Measurements from ENCODE around the gene DNASE1L1. TPM values are rescaled to one million over a fixed set of nuclear protein-coding genes. Genes with fewer than 3 reads are reported as not detected.

Gene DNASE1L1
- polyA plus RNA-seq, 1 experiment = 25.7 TPM

DNA sequence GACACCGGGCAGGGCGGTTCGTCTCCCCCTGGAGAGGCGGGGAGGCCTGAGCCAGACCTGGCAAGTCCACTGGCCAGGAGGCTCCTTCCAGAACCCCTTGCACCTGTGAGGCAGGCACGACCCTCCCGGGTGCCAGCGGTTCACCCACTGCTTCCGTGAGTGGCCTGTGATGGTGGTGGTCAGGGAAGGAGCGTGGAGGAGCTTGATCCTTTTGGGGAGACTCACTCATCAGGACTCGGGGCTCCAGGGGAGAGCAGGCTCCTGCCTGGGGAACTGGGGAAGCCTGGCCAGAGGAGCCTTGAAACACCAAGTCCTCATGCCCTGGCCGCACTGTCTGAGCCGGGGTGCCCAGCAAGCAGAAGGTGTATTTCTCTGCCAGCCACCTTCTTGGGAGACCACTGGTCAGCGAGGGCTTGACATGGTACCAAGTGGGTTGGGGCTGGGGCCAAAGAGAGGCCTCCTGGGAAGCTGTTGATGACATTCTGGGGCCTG is 35.7 kb upstream of the DNASE1L1 start:
- ChIA-PET CTCF (interaction anchor here (0.6 kb wide), 1 partner anchor 758 kb away, joined by 3 read pairs; no protein-coding TSS in a partner anchor), POLR2A (interaction anchor here (0.6 kb wide), 1 partner anchor 66 kb away, joined by 4 read pairs; the partner anchor contains the start of gene EMD)
- DNase-seq (ENCODE audit: low read depth, low spot score) = no peak
- TF ChIP-seq, protein P1, sequence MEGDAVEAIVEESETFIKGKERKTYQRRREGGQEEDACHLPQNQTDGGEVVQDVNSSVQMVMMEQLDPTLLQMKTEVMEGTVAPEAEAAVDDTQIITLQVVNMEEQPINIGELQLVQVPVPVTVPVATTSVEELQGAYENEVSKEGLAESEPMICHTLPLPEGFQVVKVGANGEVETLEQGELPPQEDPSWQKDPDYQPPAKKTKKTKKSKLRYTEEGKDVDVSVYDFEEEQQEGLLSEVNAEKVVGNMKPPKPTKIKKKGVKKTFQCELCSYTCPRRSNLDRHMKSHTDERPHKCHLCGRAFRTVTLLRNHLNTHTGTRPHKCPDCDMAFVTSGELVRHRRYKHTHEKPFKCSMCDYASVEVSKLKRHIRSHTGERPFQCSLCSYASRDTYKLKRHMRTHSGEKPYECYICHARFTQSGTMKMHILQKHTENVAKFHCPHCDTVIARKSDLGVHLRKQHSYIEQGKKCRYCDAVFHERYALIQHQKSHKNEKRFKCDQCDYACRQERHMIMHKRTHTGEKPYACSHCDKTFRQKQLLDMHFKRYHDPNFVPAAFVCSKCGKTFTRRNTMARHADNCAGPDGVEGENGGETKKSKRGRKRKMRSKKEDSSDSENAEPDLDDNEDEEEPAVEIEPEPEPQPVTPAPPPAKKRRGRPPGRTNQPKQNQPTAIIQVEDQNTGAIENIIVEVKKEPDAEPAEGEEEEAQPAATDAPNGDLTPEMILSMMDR (IDR thresholded peaks at IDR 0.05; ENCODE audit: low read depth, low read length) = no peak
- Histone ChIP-seq H3K27me3 (ENCODE audit: control insufficient read depth, insufficient read depth, low read length) (no peaks in the 10 kb centered on the region), H3K9me3 (ENCODE audit: control insufficient read depth, insufficient read depth, low read length) (no peaks in the 10 kb centered on the region), H3K4me3 (ENCODE audit: low read depth, low read length) (peak overlapping the region; percentile 66), H3K27ac (ENCODE audit: low read depth, low read length) (no peak overlapping the region)

DNA sequence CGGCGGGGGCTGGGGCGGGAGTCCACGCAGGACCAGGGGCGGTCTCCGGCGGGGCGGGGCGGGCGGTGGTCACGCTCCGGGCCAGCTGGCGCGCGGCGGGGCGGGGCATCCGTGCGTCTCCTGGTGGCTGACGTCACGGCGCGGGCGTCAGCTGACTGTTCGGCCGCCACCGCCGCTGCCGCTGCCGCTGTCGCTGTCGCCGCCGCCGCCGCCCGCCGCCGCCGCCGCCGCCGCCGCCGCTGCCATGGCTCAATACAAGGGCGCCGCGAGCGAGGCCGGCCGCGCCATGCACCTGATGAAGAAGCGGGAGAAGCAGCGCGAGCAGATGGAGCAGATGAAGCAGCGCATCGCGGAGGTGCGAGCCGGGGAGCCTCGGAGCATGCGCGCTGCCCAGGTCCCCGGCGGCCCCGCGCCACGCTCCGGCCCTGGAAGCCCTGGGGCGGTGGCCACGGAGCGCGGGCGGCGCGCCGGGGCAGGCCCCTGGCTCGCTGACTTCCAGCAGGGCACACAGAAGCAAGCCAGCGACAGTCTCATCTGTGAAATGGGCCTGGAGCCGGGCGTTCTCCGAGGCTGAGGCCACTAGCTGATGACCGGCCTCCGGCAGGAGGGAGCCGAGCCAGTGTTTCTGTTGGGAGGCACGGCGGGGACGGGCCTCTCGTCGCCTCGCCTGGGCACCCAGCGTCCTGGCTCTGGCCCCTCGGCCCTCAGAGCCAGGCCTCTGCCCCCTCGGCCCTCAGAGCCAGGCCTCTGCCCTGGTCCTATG is 35.1 kb upstream of the DNASE1L1 start, which contains the start of gene FAM50A:
Gene FAM50A (plus strand): TSS at position 150 of the 763 bp plus-strand sequence. CDS start 95 bp downstream, at position 245.
- CTCF ChIA-PET = interaction anchor here (0.6 kb wide), 2 partner anchors 8 to 757 kb away, joined by 3 read pairs; no protein-coding TSS in a partner anchor
- H3K9me3 ChIP-seq (ENCODE audit: control insufficient read depth, insufficient read depth, low read length) = no peaks in the 10 kb centered on the region
- DNase-seq (ENCODE audit: low read depth, low spot score) = no peak
- POLR2A ChIA-PET = no interaction called here
- no peaks in the 10 kb centered on the region for H3K27me3 ChIP-seq (ENCODE audit: control insufficient read depth, insufficient read depth, low read length)
- peak within 1 kb of the TSS; percentile 66 for H3K4me3 ChIP-seq (ENCODE audit: low read depth, low read length)
- H3K27ac ChIP-seq (ENCODE audit: low read depth, low read length) = peak within 1 kb of the TSS; percentile 73
- TF ChIP-seq, protein P1 (IDR thresholded peaks at IDR 0.05; ENCODE audit: low read depth, low read length) = no peak

DNA sequence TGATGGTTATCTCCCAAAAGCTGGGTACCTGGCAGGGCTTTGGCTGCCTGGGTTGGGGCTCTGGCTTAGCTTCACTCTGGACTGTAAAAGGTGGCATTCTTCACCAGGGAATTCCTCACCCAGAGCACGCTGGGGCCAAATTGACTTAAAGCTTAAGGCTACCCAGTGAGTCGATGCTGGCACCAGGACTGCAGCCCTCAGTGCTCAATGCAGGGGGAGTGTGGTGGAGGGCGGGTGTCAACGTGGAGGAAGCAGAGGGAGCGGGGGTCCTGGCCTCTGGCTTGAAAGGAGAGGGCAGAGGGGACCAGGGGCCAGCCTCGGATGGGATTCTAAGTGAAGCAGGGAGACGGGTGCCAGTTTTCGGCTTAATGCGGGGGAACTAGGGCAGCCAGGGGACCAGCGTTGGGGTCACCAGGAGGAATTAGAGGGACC is 34.4 kb upstream of the DNASE1L1 start:
- ChIA-PET POLR2A (no interaction called here), CTCF (no interaction called here)
- Histone ChIP-seq H3K4me3 (ENCODE audit: low read depth, low read length) (peak overlapping the region; percentile 38), H3K27me3 (ENCODE audit: control insufficient read depth, insufficient read depth, low read length) (no peaks in the 10 kb centered on the region), H3K27ac (ENCODE audit: low read depth, low read length) (peak overlapping the region; percentile 73), H3K9me3 (ENCODE audit: control insufficient read depth, insufficient read depth, low read length) (no peaks in the 10 kb centered on the region)
- no peak for DNase-seq (ENCODE audit: low read depth, low spot score)
- TF ChIP-seq, protein P1 (IDR thresholded peaks at IDR 0.05; ENCODE audit: low read depth, low read length) = no peak

DNA sequence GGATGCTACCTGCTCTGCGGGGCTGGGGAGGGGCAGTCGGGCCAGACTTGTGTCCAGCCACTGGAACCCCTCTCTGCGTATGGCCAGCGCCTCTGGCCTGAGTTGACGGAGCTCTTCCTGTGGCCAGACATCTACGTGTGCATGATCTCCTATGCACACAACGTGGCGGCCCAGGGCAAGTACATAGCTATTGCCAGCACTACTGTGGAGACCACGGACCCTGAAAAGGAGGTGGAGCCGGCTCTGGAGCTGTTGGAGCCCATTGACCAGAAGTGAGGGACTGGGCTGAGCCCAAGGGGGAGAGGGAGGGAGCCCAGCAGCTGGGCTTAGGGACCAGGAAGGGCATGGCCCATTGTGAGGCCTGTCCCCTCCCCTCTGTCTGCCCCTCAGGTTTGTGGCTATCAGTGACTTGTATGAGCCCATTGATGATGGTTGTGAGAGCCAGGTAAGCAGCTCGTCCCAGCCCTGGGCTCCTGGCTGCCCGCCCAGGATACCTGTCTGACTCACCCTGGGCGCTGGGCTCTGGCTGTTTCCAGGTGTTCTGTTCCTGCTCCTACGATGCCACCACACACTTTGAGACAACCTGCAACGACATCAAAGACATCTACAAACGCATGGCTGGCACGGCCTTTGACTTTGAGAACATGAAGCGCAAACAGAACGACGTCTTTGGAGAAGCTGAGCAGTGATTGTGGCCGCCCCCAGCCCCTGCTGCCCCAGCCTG is 33.1 kb upstream of the DNASE1L1 start:
- H3K27ac ChIP-seq (ENCODE audit: low read depth, low read length) = no peak overlapping the region
- ChIA-PET CTCF (no interaction called here), POLR2A (no interaction called here)
- H3K4me3 ChIP-seq (ENCODE audit: low read depth, low read length) = no peak overlapping the region
- no peak for DNase-seq (ENCODE audit: low read depth, low spot score)
- TF ChIP-seq, protein P1 (IDR thresholded peaks at IDR 0.05; ENCODE audit: low read depth, low read length) = no peak
- H3K9me3 ChIP-seq (ENCODE audit: control insufficient read depth, insufficient read depth, low read length) = no peaks in the 10 kb centered on the region
- H3K27me3 ChIP-seq (ENCODE audit: control insufficient read depth, insufficient read depth, low read length) = no peaks in the 10 kb centered on the region

Measured in AG04450 (cell line).